GM21529 (cell line): ENCODE data around the gene COMMD2.

Experiments
- ATAC-seq: cut with Tn5 transposase; IDR thresholded peaks from one replicate; pipeline ENCODE4 v1.9.1; 2021; ENCODE audit not compliant: unreplicated experiment

COMMD2 gene

GRCh38 chr3:149705416-149705815 is 46.9 kb downstream of the COMMD2 start:
- no peak for ATAC-seq

DNA sequence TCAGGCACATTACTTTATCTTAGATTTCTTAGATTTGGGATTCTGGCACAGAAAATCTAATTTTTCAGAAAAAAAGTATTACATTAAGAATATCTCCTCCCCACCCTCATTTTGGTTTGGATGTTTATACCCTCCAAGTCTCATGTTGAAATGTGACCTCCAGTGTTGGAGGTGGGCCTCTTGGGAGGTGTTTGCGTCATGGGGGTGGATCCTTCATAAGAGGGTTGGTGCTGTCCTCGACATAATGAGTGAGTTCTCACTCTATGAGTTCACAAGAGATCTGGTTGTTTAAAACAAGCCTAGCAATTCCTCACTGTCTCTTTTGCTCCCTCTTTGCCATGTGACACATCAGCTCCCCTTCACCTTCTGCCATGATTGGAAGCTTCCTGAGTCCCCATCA is 48.8 kb downstream of the COMMD2 start:
- no peak for ATAC-seq

DNA sequence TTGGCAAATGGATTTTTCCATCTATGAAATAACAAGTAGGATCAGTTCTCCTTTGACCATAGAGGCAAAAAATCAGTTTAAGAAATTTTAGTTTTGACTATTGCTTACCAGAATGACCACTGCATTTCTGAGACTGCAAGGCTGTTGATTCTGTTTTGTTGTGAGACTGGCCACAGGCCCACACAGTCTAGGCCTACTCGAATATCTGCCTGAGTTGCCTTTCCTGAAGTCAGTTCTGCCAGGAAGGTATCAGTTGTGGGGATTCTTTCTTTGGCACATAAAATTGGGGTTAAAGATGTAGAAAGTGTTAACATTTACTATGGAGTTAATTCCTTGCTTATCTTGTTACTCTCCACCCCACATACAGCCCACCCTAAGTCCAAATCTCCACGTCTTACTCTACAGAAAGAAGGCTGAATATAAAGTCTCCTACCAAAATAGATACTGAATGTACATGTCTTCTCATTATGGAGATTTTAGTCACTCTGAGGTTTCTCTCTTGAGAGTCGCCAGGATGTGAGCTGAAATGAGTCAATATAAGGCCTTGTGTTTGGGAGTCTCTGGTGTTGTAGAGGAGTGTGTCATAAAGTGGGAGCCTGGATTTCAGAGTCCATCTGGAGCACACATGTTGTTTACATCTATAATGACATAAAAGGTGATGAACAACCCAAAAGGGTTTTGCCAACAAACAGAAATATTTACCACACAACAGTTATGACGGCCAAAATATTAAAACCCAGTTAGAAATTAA is 49.4 kb downstream of the COMMD2 start:
- ATAC-seq: peak; percentile 41

DNA sequence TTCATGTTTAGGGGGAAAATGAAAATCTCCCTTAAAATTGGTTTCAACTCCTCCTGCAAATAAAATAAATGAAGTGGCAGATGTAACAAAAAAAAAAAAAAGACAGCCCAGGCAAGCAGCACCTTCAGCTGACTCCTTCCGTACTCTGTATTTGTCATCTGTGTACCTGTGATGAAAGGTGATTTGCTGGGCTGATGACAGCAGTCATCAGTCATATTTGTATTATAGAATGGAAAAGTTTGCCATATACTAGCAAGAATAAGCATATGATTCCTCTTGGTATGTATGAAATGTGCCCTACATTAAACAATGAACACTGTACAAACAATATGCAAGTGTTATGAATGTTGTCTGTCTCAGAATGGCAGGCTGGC is 50.3 kb downstream of the COMMD2 start:
- peak; percentile 55 for ATAC-seq

DNA sequence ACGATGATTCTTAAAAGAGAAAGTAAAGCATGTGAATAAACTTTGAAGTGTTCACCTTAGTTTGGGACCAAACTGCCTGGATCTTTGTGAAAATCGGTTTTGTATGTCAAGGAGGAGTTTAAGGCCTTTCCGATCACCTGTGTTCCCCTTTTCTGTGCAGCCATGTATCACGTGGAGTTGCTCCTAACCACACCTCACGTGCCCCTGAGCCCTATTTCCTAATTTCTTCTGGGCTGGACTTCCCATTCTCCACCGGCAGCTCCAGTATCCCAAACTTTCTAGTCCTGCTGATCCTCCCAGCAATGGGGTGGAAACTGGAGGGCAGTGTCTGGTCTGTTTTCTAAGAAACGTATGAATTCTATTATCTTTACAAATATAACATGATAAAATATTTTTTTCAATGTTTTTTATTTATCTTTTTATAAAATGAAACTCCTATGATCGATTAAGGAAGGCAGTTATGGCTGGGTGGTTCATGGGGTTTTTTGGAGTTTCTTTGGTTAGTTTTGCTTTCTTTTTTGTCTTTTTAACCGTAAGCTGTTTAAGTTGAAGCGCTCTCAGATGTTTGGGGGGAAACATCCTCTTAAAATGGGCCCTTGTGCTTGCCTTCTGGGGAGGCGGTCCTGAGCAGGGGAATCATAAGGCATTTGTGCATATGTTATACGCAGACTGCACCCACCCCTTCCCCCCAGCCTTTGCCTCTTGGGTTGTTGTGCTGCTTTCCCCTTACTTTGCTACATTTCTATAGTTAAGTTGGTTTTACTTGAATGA is 50.9 kb downstream of the COMMD2 start:
- peak; percentile 46 for ATAC-seq
